ENCODE data around the gene ERO1B.

DNA sequence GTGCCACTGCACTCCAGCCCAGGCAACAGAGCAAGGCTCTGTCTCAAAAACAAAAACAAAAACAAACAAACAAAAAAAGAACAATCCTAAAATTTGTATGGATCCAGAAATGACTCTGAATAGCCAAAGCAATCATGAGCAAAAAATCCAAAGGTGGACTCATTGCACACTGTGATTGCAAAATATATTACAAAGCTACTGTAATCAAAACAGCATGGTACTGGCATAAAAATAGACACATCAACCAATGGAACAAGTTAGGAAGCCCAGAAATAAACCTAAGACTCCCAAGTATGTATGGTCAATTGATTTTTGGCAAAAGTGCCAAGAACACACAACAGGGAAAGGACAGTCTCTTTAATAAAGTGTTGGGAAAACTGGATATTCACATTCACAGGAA is 19.9 kb downstream of the ERO1B start:
- TF ChIP-seq ZNF274 (IDR thresholded peaks at IDR 0.05; ENCODE audit: low read depth, low read length), result no peak
- TF ChIP-seq YY1 (IDR thresholded peaks at IDR 0.05; ENCODE audit: insufficient read depth, insufficient read length), result no peak
- no peak for TF ChIP-seq SUZ12 (IDR thresholded peaks at IDR 0.05; ENCODE audit: extremely low read depth, insufficient read depth, insufficient read length)

Data from NT2/D1 (cell line).